Measurements from ENCODE around the gene ZMYM5.
"Not testable (repeated sequence)": the region's sequence is repeated elsewhere in the genome, so short reads cannot be mapped to it uniquely, and the experiment has no call there.

The ZMYM5 gene

GRCh38 chr13:19863323-19864023, at the start of gene ZMYM5:
ZMYM5 (minus strand) TSS chr13:19863649; CDS start chr13:19852180, 11,469 bp downstream.
- Mint-ChIP-seq H3K27ac (ENCODE audit: low read depth) (peak within 1 kb of the TSS; percentile 93), H3K4me1 (peaks cover 39% of the 10 kb centered on the region), H3K36me3 (ENCODE audit: insufficient read depth) (peaks cover 30% of the 10 kb centered on the region), H3K4me3 (peak within 1 kb of the TSS; percentile 94), H3K27me3 (no peaks in the 10 kb centered on the region), H3K9me3 (no peaks in the 10 kb centered on the region)
- ATAC-seq (replicated peaks; ENCODE audit: extremely low read depth, poor library complexity, severe bottlenecking) (peak; percentile 82), DNase-seq (ENCODE audit: low spot score in 2 of 2) (peak; percentile 84 to 88)

DNA sequence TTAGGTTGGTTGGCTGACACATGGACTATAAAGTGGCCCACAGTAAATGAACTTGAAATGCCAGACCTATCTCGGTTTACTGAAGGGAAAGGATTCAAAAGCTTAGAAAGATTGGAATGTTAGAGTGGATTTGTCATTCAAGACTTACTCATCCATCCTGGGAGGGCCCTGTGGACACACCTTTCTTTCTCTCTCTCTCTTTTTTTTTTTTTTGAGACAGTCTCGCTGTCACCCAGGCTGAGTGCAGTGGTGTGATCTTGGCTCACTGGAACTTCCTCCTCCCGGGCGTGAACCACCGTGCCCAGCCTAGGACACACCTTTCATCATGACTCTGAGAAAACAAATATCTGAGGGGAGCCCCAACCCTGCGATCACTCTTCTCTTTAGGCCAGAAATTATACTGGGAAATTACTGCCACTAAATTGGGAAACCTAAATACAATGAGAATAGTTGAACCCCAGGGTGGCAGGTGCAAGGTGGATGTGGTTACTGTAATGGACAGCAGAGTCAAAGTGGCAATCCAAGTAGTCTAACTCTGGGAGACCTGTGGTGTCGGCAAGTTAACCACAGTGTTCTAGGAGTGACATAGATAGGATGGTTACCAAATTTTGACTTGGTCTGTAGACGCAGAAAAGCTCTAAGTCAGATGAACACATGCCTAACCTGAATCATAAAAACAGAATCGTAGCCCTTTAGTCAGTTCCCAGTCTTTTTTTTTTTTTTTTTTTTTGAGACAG, 47.1 kb upstream of the ZMYM5 start:
- Mint-ChIP-seq H3K4me1 (no peaks in the 10 kb centered on the region), H3K9me3 (no peaks in the 10 kb centered on the region), H3K27me3 (no peaks in the 10 kb centered on the region), H3K27ac (ENCODE audit: low read depth) (no peak overlapping the region), H3K4me3 (no peak overlapping the region), H3K36me3 (ENCODE audit: insufficient read depth) (no peaks in the 10 kb centered on the region)
- no peak for ATAC-seq (replicated peaks; ENCODE audit: extremely low read depth, poor library complexity, severe bottlenecking)
- DNase-seq (ENCODE audit: low spot score in 2 of 2) = no peak

DNA sequence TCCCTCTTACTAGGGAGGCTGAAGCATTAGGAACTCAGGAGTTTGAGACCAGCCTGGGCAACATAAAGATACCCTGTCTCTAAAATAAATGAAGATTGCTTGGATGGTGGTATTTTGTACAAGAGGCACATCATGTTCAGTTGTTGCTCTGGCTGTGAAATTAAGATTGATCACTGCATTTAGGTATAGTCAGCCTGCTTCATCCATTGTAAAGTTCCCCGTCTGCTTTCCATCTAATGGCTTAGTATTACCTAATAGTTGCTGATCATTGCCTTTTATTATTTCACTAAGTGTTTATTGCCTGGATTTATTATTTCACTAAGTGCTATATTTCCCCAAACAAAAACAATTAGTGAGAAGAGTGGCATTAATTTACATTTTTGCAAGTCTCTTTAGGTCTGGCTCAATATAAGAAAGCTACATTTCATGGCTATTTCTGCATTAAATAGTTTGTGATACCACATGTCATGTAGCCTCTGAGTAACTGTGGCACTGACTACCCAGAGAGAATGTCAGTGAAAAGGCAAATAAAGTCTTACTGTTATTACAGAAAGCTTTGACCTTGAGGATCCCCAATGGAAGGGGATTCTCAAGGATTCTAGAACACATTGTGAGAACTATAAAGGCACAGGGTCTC, 45.0 kb upstream of the ZMYM5 start:
- DNase-seq (ENCODE audit: low spot score in 2 of 2) (no peak), ATAC-seq (replicated peaks; ENCODE audit: extremely low read depth, poor library complexity, severe bottlenecking) (no peak)
- Mint-ChIP-seq H3K4me1 (no peaks in the 10 kb centered on the region), H3K27ac (ENCODE audit: low read depth) (no peak overlapping the region), H3K36me3 (ENCODE audit: insufficient read depth) (no peaks in the 10 kb centered on the region), H3K27me3 (no peaks in the 10 kb centered on the region), H3K4me3 (no peak overlapping the region), H3K9me3 (no peaks in the 10 kb centered on the region)

- not testable (repeated sequence) for H3K27ac Mint-ChIP-seq (ENCODE audit: low read depth)
Observed at GRCh38 chr13:19905487-19906195, 42.2 kb upstream of the ZMYM5 start.

DNA sequence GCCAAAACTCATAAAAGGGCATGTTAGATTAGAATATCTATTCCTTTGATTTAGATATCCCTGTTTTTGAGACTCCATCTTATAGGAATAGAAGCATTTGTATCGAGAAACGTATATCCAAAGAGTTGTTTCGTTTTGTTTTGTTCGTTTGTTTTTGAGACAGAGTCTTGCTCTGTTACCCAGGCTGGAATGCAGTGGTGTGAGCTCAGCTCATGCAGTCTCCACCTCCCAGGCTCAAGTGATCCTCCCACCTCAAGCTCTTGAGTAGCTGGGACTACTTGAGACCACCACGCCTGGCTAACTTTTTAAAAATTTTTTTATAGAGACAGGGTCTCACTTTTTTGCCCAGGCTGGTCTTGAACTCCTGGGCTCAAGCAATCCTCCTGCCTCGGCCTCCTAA, 26.6 kb upstream of the ZMYM5 start:
- no peaks in the 10 kb centered on the region for H3K9me3 Mint-ChIP-seq
- no peaks in the 10 kb centered on the region for H3K36me3 Mint-ChIP-seq (ENCODE audit: insufficient read depth)
- DNase-seq (ENCODE audit: low spot score in 2 of 2) (no peak), ATAC-seq (replicated peaks; ENCODE audit: extremely low read depth, poor library complexity, severe bottlenecking) (no peak)
- no peak overlapping the region for H3K27ac Mint-ChIP-seq (ENCODE audit: low read depth)
- no peaks in the 10 kb centered on the region for H3K4me1 Mint-ChIP-seq
- no peaks in the 10 kb centered on the region for H3K27me3 Mint-ChIP-seq
- H3K4me3 Mint-ChIP-seq = no peak overlapping the region

More at GRCh38 chr13:19905487-19906195, 42.2 kb upstream of the ZMYM5 start:
- DNase-seq (ENCODE audit: low spot score in 2 of 2); H3K27me3 Mint-ChIP-seq; H3K4me1 Mint-ChIP-seq; ATAC-seq (replicated peaks; ENCODE audit: extremely low read depth, poor library complexity, severe bottlenecking); H3K4me3 Mint-ChIP-seq; H3K36me3 Mint-ChIP-seq (ENCODE audit: insufficient read depth); H3K9me3 Mint-ChIP-seq: not testable (repeated sequence)

DNA sequence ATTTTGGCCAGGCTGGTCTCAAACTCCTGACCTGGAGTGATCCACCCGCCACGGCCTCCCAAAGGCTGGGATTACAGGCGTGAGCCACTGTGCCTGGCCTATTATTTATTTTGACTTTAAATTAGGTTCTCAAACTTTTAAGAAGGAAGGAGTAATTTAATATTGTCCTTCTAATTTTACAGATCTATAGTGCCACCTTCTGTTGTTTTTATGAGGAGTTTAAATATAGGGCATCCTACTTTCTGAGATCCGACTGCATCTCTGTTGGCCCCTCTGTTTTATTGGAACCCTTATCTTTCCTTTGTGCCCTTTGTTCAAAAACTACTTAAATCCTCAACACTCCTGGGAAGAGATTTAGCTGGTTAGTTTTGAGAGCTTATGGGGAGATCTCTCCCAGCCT, 25.4 kb upstream of the ZMYM5 start:
- no peak for ATAC-seq (replicated peaks; ENCODE audit: extremely low read depth, poor library complexity, severe bottlenecking)
- no peak overlapping the region for H3K4me3 Mint-ChIP-seq

GRCh38 chr13:19882231-19882630, 18.8 kb upstream of the ZMYM5 start:
- H3K4me1 Mint-ChIP-seq = no peaks in the 10 kb centered on the region

More for the DNA sequence above, 25.4 kb upstream of the ZMYM5 start:
- no peaks in the 10 kb centered on the region for H3K4me1 Mint-ChIP-seq
- no peak overlapping the region for H3K27ac Mint-ChIP-seq (ENCODE audit: low read depth)
- H3K27me3 Mint-ChIP-seq = no peaks in the 10 kb centered on the region
- no peak for DNase-seq (ENCODE audit: low spot score in 2 of 2)
- H3K9me3 Mint-ChIP-seq = no peaks in the 10 kb centered on the region
- no peaks in the 10 kb centered on the region for H3K36me3 Mint-ChIP-seq (ENCODE audit: insufficient read depth)

GRCh38 chr13:19881641-19882040, 18.2 kb upstream of the ZMYM5 start:
- DNase-seq (ENCODE audit: low spot score in 2 of 2) (no peak), ATAC-seq (replicated peaks; ENCODE audit: extremely low read depth, poor library complexity, severe bottlenecking) (no peak)
- H3K27me3 Mint-ChIP-seq = peaks cover 14% of the 10 kb centered on the region
- H3K4me1 Mint-ChIP-seq = no peaks in the 10 kb centered on the region
- no peaks in the 10 kb centered on the region for H3K36me3 Mint-ChIP-seq (ENCODE audit: insufficient read depth)
- no peak overlapping the region for H3K4me3 Mint-ChIP-seq
- H3K27ac Mint-ChIP-seq (ENCODE audit: low read depth) = no peak overlapping the region
- no peaks in the 10 kb centered on the region for H3K9me3 Mint-ChIP-seq

More at GRCh38 chr13:19882231-19882630, 18.8 kb upstream of the ZMYM5 start:
- Mint-ChIP-seq H3K36me3 (ENCODE audit: insufficient read depth) (no peaks in the 10 kb centered on the region), H3K9me3 (no peaks in the 10 kb centered on the region), H3K27ac (ENCODE audit: low read depth) (no peak overlapping the region), H3K27me3 (peaks cover 14% of the 10 kb centered on the region), H3K4me3 (no peak overlapping the region)
- ATAC-seq (replicated peaks; ENCODE audit: extremely low read depth, poor library complexity, severe bottlenecking) (no peak), DNase-seq (ENCODE audit: low spot score in 2 of 2) (no peak)

- Mint-ChIP-seq H3K4me3 (peak overlapping the region; percentile 94), H3K9me3 (no peaks in the 10 kb centered on the region)
- DNase-seq (ENCODE audit: low spot score in 2 of 2) = peak in 1 of 2 donors; percentile 65
Observed at GRCh38 chr13:19864746-19865309, 1.4 kb upstream of the ZMYM5 start.

DNA sequence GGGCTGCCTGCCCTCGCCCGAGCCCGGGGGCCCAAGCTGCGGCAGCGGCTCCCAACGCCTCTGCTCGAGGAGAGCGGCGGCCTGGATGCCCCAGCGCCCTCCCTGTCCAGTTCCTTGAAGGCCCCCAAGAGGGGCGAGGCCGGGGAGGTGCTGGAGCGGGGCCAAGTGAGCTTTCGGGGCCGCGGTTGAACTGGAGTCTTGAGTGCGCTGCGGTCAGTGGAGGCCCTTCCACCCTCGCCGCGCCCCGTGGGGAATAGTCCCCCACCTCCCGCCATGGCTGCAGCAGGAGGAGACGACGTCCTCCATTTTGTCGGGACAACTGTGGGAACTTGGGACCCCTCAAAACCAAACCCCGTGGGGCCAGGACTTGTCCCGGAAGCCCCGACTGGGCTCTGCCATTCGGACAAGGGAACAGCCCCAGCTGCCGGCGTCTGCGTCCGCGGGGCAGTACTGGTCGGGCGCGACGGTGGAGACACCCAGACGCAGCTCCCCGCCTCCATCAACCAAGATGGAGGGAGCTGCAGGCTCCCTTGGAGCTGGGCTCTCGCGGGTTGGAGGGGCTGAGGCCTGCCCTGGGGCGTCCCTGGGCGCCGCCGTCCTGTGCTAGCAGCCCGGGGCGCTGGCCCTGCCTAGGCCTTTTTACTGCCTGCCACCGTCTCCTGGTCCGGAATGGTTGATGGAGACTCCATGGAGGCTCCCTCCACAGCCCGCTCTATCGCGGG, 736 bp upstream of the ZMYM5 start:
- H3K4me1 Mint-ChIP-seq = peaks cover 35% of the 10 kb centered on the region
- no peaks in the 10 kb centered on the region for H3K27me3 Mint-ChIP-seq
- H3K27ac Mint-ChIP-seq (ENCODE audit: low read depth) = peak overlapping the region; percentile 93
- no peaks in the 10 kb centered on the region for H3K9me3 Mint-ChIP-seq
- ATAC-seq (replicated peaks; ENCODE audit: extremely low read depth, poor library complexity, severe bottlenecking) = peak; percentile 45
- peak overlapping the region; percentile 94 for H3K4me3 Mint-ChIP-seq
- DNase-seq (ENCODE audit: low spot score in 2 of 2) = peak; percentile 53 to 71
- H3K36me3 Mint-ChIP-seq (ENCODE audit: insufficient read depth) = peaks cover 27% of the 10 kb centered on the region

More at GRCh38 chr13:19864746-19865309, 1.4 kb upstream of the ZMYM5 start:
- Mint-ChIP-seq H3K4me1 (peaks cover 31% of the 10 kb centered on the region), H3K36me3 (ENCODE audit: insufficient read depth) (peaks cover 23% of the 10 kb centered on the region), H3K27ac (ENCODE audit: low read depth) (peak overlapping the region; percentile 93), H3K27me3 (no peaks in the 10 kb centered on the region)
- peak; percentile 13 for ATAC-seq (replicated peaks; ENCODE audit: extremely low read depth, poor library complexity, severe bottlenecking)

- peak overlapping the region; percentile 94 for H3K4me3 Mint-ChIP-seq
- H3K4me1 Mint-ChIP-seq = peaks cover 39% of the 10 kb centered on the region
- peaks cover 32% of the 10 kb centered on the region for H3K36me3 Mint-ChIP-seq (ENCODE audit: insufficient read depth)
- DNase-seq (ENCODE audit: low spot score in 2 of 2) (peak; percentile 23 to 25), ATAC-seq (replicated peaks; ENCODE audit: extremely low read depth, poor library complexity, severe bottlenecking) (peak; percentile 14)
- H3K27ac Mint-ChIP-seq (ENCODE audit: low read depth) = peak overlapping the region; percentile 93
- no peaks in the 10 kb centered on the region for H3K9me3 Mint-ChIP-seq
- no peaks in the 10 kb centered on the region for H3K27me3 Mint-ChIP-seq
Observed at GRCh38 chr13:19862481-19863313, 752 bp downstream of the ZMYM5 start.
